ENCODE measurements around the gene EIF4E1B.

DNA sequence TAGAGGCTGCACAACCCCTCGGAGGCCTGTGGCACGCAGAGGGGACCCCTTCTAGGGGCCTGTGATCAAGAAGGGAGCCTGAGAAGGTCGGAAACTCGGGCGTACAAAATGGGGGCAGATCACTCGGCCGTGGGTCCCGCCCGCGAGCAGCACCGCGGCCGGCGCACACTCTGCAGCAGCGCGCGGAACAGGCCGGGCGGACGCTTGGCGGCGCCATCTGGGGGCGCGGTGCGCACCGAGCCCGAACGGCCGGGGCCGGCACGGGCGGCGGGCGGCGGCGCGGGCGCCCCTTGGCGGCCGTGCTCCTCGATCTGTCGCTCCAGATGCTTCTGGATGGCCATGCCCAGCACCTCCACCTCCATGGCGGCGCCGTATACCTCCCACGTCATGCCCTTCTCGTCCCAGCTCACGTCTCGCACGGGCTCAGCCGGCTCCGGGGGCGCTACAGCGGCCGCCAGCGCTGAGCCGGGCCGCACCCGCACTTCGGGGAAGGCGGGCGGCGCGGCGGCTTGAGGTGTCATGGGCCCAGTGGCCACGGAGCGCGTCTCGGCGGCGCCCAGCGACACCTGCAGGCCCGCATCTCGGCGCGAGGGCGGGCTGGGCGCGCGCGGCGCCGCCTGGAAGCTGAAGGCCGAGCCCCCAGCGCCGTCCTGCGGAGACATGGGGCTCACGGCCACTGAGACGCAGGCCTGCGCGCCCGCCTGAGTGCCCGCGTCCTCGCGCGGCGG is 33.6 kb upstream of the EIF4E1B start:
- TF ChIP-seq FOXA2 (IDR thresholded peaks at IDR 0.05) (no peak), CTCF (IDR thresholded peaks at IDR 0.05; ENCODE audit: low read depth, low read length, missing input control) (no peak), SP1 (IDR thresholded peaks at IDR 0.05) (no peak), RAD21 (IDR thresholded peaks at IDR 0.05) (no peak), TAF1 (conservative IDR thresholded peaks at IDR 0.05) (no peak), ZBTB33 (IDR thresholded peaks at IDR 0.05) (no peak), EGR1 (IDR thresholded peaks at IDR 0.05; ENCODE audit: low read depth in 2 of 2) (no peak), FOXA1 (IDR thresholded peaks at IDR 0.05) (no peak), MAX (IDR thresholded peaks at IDR 0.05) (no peak)

All from liver (tissue), 3 donors.